Fibroblast of skin of left quadriceps (primary cell): ENCODE data around the gene PRDM16.

Experiments used
- DNase-seq, 2 experiments: peaks; one replicate each; pipeline ENCODE4 v3.0.0-alpha.2; 2013; ENCODE audit warnings: low read depth in 2 of 2

The PRDM16 gene

GRCh38 chr1:3429320-3429719, 360.3 kb downstream of the PRDM16 start:
- DNase-seq, result no peak

GRCh38 chr1:3429766-3430165, 360.8 kb downstream of the PRDM16 start:
- no peak for DNase-seq

GRCh38 chr1:3430406-3430805, 361.4 kb downstream of the PRDM16 start:
- no peak for DNase-seq

GRCh38 chr1:3430820-3431219, 361.8 kb downstream of the PRDM16 start:
- DNase-seq, result no peak

- no peak for DNase-seq
Measured at GRCh38 chr1:3431266-3431665, 362.3 kb downstream of the PRDM16 start.

- no peak for DNase-seq
Measured at GRCh38 chr1:3431686-3432085, 362.7 kb downstream of the PRDM16 start.

GRCh38 chr1:3432306-3432705, 363.3 kb downstream of the PRDM16 start:
- no peak for DNase-seq

- no peak for DNase-seq
Measured at GRCh38 chr1:3433076-3433475, 364.1 kb downstream of the PRDM16 start.

GRCh38 chr1:3433596-3434320, 364.8 kb downstream of the PRDM16 start:
- DNase-seq, result no peak

- no peak for DNase-seq
Measured at GRCh38 chr1:3434406-3435110, 365.6 kb downstream of the PRDM16 start.

- DNase-seq, result no peak
Measured at GRCh38 chr1:3435666-3436065, 366.7 kb downstream of the PRDM16 start.

- no peak for DNase-seq
Measured at GRCh38 chr1:3436451-3436850, 367.4 kb downstream of the PRDM16 start.

GRCh38 chr1:3436901-3437300, 367.9 kb downstream of the PRDM16 start:
- DNase-seq, result no peak

GRCh38 chr1:3438661-3439180, 369.7 kb downstream of the PRDM16 start:
- no peak for DNase-seq

- no peak for DNase-seq
Measured at GRCh38 chr1:3439346-3440299, 370.6 kb downstream of the PRDM16 start.

GRCh38 chr1:3440300-3440681, 371.3 kb downstream of the PRDM16 start:
- DNase-seq, result no peak

GRCh38 chr1:3440711-3441409, 371.9 kb downstream of the PRDM16 start:
- no peak for DNase-seq

GRCh38 chr1:3441410-3441847, 372.4 kb downstream of the PRDM16 start:
- DNase-seq, result no peak

GRCh38 chr1:3441880-3442279, 372.9 kb downstream of the PRDM16 start:
- no peak for DNase-seq

GRCh38 chr1:3442331-3442730, 373.3 kb downstream of the PRDM16 start:
- DNase-seq, result no peak

- DNase-seq, result no peak
Measured at GRCh38 chr1:3442901-3443300, 373.9 kb downstream of the PRDM16 start.
